Retinal pigment epithelial cell (primary cell): ENCODE results near the gene MYO7B.

Experiments used
- DNase-seq: peaks from one replicate; pipeline ENCODE4 v3.0.0-alpha.2; 2010; ENCODE audit warnings: low read depth
- H3K4me3 ChIP-seq: 2 replicates; pipeline ENCODE4 v1.5.1; 2011; ENCODE audit warnings: mild to moderate bottlenecking, low read length, control low read depth, moderate library complexity
- CTCF ChIP-seq: conservative IDR thresholded peaks from 2 replicates; pipeline ENCODE4 v1.5.1; 2011; ENCODE audit warnings: low read depth, low read length, control low read depth, inconsistent platforms

The MYO7B gene

DNA sequence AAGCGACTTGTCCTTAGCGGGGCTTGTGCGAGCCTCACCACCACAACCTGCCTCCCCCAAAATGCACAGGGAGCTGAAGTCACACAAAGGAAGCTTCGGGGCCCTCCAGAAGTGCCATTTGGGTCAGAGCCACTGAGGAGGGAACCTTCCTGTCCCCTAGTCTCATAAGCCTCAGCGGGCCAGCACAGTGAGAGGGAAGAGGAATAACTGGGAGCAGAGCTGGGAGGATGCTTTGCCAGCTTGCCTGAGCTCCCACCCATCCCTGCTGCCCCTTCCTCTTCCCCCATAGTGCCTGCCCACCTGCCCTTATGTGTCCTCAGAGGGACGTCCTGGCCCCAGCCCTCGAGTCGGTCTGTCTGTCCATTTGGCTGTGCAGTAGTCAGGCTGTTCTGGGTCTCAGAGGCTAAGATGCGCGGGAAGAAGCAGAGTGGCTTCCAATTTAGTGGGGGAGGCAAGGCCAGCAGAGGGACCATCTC, 58.7 kb downstream of the MYO7B start:
- TF ChIP-seq CTCF = no peak

GRCh38 chr2:127596311-127597045, 61.0 kb downstream of the MYO7B start:
- no peak for DNase-seq
- TF ChIP-seq CTCF = no peak
- H3K4me3 ChIP-seq = no peak overlapping the region

More for the DNA sequence above, 58.7 kb downstream of the MYO7B start:
- no peak overlapping the region for H3K4me3 ChIP-seq
- DNase-seq = no peak

- H3K4me3 ChIP-seq = no peak overlapping the region
- no peak for TF ChIP-seq CTCF
- no peak for DNase-seq
These were observed 61.8 kb downstream of the MYO7B start for GRCh38 chr2:127597046-127597983.

DNA sequence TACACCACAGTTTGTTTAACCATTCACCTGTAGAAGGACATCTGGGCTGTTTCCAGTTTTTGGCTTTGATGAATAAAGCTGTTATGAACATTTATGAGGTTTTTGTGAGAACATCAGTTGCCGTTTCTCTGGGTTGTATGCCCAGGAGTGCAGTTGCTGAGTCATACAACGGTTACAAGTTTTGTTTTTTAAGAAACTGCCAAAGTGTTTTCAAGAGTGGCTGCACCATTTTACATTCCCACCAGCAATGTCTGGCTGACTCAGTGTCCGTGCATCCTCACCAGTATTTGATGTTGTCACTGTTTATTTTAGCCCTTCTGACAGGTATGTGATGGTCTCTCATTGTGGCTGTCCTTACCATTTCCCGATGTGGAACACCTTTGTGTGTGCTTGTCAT, 62.5 kb downstream of the MYO7B start:
- no peak for DNase-seq
- no peak for TF ChIP-seq CTCF
- H3K4me3 ChIP-seq = no peak overlapping the region

- no peak overlapping the region for H3K4me3 ChIP-seq
- no peak for TF ChIP-seq CTCF
- no peak for DNase-seq
These were observed 63.2 kb downstream of the MYO7B start for GRCh38 chr2:127598711-127599110.

DNA sequence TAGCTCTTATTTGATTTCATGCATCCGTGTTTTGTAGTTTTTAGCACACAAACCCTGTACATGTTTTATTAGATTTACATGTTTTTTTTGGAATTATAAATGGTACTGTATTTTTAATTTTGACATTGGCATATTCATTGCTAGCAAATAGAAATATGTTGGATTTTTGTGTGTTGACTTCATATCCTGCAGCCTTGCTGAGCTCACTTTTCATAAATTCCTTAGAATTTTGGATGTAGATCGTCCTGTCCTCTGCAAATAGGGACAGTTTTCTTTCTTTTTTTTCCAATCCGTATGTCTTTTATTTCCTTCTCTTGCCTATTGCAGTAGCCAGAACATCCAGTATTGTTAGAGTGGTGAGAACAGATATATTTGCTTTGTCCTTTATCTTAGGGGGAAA, 63.7 kb downstream of the MYO7B start:
- no peak overlapping the region for H3K4me3 ChIP-seq
- no peak for TF ChIP-seq CTCF
- no peak for DNase-seq
